Stimulated activated CD4-positive, alpha-beta T cell treated with anti-CD3 and anti-CD28 coated beads, Interleukin-4, amount 100 ng/mL, for 24 hours (primary cell): Measurements from ENCODE around the gene ZNF483.
"Not testable (repeated sequence)": the region's sequence is repeated elsewhere in the genome, so short reads cannot be mapped to it uniquely, and the experiment has no call there.

Experiments
- DNase-seq: peaks from one replicate; pipeline ENCODE4 v3.0.0-alpha.2; 2020

ZNF483 gene

DNA sequence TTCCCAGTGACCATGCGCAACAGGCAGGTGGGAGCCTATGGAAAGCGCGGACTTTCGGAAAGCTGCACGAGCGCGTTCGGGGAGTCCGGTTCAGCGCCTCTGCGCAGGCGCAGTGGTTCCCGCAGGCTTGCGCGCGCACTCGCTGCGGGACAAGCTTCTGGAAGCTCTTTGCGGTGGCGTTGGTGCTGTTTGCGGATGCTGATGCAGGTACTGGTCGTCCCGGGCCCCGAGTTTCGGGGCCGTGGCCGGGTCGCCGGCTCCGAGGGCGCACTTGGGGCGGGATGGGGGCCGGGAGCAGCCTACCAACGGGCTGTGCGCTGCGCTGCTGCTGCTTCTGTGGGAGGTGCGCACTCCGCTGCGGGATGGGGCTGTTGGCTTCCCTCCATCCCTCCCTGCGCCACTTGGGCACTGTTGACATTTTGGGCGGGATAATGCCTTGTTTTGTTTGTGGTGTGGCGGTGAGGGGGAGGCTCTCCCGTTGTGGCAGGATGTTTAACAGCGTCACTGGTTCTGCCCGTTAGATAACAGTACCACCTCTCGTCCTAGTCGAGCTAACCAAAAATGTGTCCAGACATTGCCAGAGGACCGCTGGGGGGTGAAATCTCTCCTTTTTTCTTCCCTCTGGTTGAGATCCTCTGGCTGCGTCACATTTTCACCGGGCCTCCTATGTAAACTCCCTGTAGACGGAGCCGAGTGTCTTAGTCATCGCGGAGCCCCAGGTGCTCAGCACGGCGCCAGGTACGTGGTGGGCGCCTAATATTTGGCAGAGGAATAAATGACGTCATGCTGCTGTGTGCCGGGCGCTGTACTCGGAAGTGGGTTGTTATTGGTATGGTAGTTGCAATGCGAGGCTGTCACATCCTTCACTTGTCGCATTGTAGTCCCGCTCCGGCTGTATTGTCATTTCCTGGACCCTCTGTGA lies at the start of gene ZNF483:
ZNF483 (plus strand) TSS at position 124 of the 922 bp plus-strand sequence. CDS start 2,217 bp downstream, outside the sequence.
- peak; percentile 70 for DNase-seq

DNA sequence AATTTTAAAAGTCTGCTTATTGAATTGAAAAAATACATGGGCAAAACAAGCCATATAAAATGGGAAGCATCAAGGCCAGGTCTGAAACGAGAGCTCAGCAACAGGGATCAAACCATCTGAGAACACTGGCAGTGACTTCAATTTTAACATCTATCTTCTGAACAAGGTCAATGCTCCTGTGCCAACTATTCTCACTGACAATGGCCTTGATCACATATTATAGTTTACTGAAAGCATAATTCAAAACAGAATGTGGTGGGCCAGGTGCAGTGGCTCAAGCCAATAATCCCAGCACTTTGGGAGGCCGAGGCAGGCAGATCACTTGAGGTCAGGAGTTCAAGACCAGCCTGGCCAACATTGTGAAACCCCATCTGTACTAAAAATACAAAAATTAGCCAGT lies 49.8 kb upstream of the ZNF483 start:
- no peak for DNase-seq

DNA sequence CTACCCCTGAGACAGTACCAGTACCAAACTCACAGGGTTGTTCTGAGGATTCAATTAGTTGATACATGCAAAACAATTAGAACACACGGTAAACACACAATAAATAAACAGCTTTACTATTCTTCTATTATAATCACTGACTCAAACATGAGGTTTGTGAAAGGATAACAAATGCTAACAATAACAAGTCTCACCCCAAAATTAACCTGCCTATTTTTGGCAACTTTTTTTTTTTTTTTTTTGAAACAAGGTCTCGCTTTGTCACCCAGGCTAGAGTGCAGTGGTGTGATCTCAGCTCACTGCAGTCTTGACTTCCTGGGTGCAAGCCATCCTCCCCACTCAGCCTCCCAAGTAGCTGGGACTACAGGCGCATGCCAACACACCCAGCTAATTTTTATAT lies 47.3 kb upstream of the ZNF483 start:
- DNase-seq: no peak

DNA sequence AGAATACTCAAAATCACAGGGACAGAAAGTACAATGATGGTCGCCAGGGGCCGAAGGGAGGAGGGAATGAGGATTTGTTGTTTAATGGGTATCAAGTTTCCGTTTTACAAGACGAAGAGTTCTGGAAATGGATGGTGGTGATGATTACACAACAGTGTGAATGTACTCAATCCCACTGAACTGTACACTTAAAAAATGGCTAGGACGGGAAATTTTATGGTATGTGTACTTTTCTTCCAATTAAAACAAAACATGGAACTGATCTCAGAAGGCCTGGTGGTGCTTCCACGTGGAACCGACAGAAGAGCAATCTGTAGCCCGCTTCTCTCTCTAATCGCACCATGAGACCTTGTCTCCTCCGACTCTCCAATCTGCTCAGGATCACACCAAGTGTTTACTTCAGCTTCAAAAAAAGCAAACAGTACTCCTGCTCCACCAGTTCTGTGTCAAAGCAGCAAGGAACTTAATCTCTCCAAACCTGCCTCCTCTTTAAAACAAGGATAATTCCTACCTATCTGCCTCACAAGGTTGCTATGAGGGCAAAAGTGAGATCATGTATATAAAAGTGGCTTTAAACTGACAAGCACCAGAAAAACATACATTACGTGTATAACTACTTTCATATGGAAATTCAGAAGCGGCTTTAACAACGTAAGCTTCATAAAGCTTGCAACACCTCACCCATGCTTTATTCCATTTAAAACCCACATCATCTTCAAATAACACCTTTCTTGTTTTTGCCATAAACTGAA lies 42.9 kb upstream of the ZNF483 start:
- no peak for DNase-seq

DNA sequence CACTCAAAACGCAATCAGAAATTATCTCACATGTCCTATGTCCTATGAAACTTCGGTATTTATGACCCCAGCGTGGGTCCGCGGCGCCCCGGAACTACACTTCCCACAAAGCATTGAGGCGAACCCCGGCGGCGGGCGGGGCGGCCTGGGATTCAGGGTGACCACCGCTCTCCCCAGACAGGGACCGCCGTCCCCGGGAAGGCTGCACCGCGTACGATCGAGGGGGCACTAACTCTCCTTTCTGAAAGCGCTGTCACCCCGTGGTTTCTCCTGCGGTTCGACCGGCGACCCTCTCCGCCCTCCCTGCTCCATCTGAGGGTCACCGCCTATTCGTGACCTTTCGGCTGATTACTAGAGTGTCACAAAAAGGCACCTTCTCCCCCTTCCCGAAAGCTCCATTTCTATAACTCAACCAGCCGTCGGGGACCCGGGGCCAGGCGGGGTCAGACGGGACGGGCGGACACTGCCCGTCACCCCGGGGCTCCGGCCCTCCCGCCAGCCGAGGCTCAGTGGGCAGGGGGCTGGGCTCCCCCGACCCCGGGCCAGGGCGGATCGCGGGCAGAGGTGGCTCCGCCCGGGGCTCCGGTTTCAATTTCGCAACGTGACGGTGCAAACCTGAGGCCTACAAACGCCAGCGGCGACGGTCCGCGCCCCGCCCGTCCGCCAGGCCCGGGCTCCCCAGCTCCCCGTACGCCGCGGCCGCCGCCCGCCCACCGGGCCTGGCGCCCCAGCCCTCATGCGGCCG lies 42.1 kb upstream of the ZNF483 start:
- DNase-seq: peak; percentile 62

DNA sequence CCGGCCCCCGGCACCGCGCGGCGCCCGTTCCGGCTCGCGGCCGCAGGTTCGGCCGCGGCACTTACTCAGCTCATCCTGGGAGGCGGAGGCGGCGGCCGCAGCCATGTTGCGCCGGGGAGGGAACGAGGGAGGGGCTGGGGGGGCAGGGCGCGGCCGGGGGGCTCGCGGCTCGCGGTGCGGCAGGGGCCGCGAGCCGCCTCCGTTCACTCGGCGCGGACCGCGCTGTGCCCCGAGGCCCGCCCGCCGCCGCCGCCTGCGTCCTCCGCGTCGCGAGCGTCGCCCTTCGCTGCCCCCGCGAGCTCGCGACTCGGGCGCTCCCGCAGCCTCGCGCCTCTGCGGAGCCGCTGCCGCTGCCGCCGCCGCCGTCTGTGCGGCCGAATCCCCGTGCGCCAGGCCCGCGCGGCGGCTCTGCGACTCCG lies 41.5 kb upstream of the ZNF483 start:
- DNase-seq: peak; percentile 57

DNA sequence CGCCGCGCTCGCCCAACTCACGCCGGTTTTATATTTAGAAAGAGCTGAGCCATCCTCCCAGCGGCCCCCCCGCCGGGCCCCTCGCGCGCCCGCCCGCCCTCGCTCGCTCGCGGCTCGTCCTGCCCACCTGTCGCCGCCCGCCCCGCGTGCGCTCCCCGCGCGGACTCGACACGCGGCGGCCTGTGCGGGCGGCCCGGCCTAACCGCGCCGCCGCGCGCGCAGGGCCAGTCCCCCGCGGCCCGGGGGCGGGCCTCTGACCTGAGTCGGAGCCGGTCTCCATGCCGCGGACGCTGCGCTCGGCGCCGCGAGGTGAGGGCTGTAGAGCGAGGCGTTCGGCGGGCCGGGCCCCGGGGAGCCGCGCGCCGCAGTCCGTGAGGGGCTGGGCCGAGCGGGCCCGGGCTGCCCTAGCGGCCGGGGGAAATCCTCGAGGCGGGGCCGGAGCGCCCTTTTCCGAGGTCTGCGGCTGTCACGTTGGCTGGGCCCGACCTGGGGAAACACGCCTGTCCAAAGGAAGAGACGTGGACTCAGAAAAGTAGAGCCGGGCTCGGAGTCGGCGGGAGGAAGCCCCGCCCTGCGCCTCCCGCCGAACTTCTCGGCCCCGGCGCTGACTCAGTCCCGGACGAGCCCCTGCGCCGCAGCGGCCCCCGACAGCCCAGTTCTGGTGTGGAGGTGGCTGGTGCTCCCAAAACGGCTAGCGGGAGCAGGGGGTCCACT lies 41.0 kb upstream of the ZNF483 start, which contains the start of gene ECPAS:
ECPAS (minus strand) TSS at position 526 of the 714 bp plus-strand sequence. CDS start 11,465 bp downstream, outside the sequence.
- peak; percentile 68 for DNase-seq

DNA sequence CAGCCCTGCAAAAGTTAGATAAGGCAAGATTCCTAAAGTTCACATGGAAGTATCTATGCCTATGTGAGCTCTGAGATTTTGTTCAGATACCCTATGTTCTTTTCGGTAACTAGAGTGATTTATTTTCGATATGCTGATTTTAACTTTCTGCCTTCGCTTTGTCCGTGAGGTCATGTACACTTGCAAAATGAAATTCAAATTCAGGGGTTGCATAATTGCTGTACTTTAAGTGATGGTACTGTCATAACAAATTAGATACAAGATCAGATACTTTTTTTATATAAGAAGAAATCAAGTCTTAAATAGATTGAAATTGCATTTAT lies 40.4 kb upstream of the ZNF483 start:
- no peak for DNase-seq

DNA sequence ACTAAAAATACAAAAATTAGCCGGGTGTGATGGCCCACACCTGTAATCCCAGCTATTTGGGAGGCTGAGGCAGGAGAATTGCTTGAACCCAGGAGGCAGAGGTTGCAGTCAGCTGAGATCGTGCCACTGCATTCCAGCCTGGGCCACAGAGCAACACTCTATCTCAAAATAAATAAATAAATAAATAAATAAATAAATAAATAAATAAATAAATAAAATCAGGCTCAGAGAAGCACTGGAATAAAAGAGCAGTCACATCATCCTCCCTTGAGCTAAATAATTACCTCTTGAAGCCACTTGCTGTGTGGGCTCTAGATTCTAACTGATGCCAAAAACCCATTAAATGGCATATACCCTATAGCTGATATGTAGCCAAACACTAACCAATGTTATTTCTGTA lies 27.8 kb upstream of the ZNF483 start:
- not testable (repeated sequence) for DNase-seq

DNA sequence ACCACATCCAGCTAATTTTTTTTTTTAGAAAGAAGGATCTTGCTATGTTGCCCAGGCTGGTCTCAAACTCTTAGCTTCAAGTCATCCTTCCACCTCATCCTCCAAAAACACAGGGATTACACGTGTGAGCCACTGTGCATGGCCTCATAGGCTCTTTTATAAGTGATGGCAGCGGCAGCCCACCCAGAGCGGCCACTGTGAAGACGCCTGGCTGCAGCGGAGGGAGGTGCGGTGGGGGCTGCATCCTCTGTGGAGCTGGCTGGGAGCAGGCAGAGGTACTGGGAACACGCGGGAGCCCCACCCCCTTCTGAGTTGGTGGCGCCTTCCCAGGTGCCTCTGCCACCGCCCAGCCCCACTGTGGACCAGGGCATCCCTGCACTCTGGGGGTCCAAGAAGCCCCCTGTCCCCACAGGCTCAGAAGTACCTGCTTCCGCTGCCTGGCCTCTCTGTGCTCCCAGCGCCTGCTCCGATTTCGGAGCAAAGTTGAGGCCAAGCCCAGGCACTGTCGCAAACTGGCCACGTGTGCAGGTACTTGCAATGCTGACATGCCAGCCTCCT lies 23.9 kb upstream of the ZNF483 start:
- no peak for DNase-seq

DNA sequence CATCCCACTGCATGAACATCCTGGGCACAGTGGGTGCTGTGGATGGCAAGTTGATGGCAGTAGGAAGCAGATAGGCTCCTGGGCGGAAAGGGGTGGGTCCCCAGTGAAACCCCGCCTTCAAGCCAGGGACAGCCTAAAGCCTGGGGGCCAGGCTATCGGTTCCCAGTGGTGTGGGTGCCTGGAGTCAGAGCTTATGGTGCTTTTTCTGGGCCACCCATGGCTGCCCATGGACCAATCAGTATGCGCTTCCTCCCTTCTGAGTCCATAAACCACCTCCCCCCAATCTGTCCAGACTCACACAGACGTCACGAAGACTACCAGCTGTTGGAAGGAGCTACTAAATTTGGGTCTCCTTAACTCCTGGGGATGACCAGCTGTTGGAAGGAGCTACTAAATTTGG lies 23.3 kb upstream of the ZNF483 start:
- no peak for DNase-seq

DNA sequence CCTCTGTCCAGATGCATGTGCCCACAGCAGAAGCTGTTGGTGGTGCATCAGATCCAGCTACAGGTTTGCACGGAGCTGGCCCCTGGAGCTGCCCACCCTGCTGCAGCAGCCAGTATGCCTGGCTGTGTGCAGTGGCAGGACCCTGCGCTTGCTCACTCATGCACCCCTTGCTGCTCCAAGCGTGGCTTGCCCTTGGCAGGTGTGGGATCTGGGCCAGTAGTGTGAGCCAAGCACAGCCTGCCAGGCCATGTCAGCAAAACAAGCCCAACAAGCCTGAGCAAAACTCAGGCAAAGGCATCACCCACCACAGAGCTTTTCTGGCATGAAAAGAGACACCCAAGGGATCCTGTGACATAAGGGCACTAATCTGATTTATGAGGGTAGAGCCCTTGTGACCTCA lies 22.5 kb upstream of the ZNF483 start:
- DNase-seq: no peak

DNA sequence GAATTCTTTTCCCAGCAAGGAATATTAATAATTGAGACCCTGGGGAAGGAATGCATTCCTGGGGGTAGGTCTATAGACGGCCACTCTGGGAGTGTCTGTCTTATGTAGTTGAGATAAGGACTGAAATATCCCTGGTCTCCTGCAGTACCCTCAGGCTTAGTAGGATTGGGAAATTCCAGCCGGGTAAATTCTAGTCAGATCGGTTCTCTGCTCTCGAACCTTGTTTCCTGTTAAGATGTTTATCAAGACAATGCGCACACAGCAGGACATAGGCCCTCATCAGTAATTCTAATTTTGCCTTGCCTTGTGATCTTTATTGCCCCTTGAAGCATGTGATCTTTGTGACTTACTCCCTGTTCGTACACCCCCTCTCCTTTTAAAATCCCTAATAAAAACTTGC lies 13.4 kb upstream of the ZNF483 start:
- not testable (repeated sequence) for DNase-seq

DNA sequence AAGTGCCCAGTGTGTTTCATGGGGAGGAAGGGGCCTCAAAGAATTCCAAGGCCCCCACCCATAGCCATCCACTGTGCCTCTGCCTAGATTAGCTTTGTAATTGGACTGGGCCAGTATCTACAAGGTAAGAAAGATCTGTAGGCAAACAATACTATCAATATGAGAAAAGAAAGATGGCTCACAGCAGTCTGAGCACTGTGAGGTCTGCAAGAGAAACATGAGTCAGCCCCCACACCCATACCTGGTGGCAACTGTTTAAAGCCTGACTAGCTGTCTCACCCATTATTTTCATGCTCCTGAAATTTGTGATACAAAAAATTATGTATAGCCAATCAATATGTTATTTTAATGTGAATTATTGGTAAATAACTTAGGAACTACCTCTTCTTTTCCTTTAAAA lies 10.0 kb upstream of the ZNF483 start:
- no peak for DNase-seq

DNA sequence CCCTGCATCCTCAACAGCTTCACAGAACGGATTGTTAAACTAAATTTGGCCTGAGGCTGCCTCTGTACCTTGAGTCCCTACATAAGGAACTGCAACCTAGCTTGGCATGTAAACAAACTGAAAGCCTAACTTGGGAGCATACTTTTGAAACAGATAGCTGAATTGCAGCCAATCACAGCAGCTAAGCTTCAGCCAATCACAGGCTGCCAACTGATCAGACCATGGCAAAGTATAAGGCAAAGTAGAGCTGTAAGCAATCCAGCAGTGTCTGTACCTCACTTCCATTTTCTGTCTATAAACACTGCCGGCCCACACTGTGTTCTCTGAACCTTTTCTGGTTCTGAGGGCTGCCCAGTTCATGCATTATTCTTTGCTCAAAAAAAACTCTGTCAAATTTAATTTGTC lies 8.9 kb upstream of the ZNF483 start:
- no peak for DNase-seq

DNA sequence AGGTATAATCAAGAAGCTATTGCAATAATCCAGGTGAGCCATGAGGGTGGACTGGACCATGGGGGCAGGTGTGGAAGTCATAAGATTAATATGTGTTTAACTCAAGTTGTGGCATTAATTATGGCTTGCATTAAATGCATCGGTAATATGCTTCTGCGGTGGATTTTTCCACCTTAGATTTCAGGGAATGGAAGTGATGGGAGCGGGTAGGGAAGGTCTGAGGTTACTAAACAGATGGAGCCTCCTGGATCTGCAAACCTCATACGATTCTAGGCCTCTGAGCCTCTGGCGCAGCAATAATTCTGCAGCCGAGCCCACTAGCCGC lies 286 bp upstream of the ZNF483 start:
- no peak for DNase-seq

DNA sequence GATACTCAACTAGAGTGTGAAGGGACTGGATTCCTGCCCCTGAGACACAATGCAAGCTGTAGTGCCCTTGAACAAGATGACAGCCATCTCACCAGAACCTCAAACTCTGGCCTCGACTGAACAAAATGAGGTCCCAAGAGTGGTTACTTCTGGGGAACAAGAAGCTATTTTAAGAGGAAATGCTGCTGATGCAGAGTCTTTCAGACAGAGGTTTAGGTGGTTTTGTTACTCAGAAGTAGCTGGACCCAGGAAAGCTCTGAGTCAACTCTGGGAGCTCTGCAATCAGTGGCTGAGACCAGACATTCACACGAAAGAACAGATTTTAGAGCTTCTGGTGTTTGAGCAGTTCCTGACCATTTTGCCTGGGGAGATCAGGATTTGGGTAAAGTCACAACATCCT lies 2.4 kb downstream of the ZNF483 start:
- no peak for DNase-seq

DNA sequence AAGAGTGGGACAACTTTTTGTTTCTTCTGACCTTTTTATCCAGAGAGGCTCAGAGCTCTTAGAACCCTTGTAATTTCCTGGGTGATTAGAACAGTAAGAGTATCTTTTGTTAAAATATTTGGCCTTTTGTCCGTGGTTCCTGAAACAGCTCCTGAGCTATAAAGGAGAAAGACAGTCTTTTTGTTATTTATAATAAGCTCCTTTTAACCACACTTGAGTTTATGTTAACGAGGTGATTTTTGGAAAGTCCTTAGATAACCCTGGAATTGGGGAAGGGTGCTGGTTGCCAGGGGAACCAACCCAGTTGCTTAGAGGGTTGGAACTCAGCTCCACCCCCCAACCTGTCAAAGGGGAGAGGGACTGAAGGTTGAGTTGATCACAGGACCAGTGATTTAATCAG lies 4.8 kb downstream of the ZNF483 start:
- no peak for DNase-seq

DNA sequence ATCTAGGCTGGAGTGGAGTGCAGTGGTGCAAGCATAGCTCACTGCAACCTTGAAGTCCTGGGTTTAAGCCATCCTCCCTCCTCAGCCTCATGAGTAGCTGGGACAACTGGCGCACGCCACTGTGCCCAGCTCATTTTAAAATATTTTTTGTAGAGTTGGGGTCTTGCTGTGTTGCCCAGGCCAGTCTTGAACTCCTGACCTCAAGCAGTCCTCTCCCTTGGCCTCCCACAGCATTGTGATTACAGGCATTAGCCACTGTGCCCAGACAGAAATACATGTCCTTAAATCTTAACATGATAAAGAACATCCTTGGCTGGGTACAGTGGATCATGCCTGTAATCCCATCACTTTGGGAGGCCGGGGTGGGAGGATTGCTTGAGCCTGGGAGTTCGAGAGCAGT lies 6.7 kb downstream of the ZNF483 start:
- no peak for DNase-seq

DNA sequence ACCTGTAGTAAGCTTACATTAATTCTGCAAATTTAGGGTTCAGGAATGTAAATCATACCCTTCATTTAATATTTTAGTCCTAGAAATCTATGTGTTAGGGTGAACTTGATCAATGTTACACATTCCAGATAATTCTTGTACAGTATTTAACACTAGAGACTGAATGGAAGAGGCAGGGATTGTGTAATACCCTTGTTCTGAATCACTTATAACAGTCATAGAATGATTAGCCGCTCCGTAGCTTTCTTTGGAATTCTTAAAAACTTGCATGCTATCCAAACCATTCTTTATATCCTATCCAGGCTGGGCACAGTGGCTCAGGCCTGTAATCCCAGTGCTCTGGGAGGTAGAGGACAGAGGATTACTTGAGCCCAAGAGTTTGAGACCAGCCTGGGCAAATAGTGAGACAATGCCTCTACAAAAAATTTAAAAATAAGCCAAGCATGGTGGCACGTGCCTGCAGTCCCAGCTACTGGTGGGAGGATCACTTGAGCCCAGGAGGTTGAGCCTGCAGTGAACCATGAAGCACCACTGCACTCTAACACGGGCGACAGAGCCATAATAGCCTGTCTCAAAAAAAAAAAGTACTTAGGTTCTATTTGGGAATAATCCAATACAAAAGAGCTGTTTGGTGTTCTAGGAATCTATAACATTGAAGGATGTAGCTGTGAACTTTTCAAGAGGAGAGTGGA lies 8.3 kb downstream of the ZNF483 start:
- DNase-seq: no peak

DNA sequence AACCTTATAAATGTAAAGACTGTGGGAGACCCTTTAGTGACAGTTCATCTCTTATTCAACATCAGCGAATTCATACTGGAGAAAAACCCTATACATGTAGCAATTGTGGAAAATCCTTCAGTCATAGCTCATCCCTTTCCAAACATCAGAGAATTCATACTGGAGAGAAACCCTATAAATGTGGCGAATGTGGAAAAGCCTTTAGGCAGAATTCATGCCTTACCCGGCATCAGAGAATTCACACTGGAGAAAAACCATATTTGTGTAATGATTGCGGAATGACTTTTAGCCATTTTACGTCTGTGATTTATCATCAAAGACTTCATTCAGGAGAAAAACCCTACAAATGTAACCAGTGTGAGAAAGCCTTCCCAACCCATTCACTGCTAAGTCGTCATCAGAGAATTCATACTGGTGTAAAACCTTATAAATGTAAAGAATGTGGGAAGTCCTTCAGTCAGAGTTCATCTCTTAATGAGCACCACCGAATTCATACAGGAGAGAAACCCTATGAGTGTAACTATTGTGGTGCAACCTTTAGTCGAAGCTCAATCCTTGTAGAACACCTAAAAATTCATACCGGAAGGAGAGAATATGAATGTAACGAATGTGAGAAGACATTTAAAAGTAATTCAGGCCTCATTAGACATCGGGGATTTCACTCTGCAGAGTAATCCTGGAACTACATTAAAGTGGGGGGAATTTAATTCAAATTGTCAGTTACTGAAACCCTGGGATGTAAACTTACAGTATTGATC lies 17.7 kb downstream of the ZNF483 start:
- no peak for DNase-seq
